GM19023 (cell line): Measurements from ENCODE around the gene MAP3K14.

ENCODE experiments used
- ATAC-seq: cut with Tn5 transposase; IDR thresholded peaks from one replicate; pipeline ENCODE4 v1.9.1; 2021; ENCODE audit warnings: mild to moderate bottlenecking, moderate library complexity; ENCODE audit not compliant: unreplicated experiment

MAP3K14 gene

DNA sequence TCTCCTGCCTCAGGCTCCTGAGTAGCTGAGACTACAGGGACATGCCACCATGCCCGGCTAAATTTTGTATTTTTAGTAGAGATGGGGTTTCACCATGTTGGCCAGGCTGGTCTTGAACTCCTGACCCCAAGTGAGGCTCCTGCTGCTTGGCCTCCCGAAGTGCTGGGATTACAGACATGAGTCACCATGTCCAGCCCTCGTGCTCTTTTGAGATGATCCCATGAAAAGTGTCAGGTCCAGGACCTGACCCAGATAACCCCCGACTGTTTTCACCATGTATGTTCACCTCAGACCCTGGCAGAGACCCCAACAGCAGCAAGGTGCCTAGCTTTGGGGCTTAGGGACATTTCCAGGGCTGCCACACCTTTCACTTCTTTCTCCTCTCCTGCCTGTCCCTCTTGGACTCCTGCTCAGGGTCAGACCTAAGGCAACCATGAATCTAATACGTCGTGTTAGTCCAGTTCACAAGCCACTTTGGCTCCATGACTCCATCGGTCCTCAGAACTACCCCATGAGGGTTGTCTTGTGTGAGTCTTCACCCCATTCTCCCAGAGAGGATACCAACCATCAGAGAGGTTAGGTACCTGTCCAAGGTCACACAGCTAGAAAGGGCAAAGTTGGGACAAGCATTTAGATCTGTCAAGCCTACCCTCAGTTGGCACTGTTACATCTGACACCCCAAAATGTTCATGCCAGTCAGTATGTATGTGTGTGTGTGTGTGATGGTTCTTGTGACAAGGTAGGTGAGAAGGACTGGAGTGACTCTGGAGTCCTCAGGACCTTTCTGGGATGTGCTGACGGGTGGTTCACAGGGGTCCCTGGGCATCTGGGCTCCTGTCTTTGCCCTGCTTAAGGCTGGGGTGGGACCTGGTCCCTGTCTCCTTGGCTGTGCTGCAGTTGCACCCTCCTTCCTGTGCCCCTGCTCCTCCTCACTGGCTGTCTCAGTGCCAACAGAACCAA, 23.1 kb upstream of the MAP3K14 start:
- ATAC-seq = no peak

DNA sequence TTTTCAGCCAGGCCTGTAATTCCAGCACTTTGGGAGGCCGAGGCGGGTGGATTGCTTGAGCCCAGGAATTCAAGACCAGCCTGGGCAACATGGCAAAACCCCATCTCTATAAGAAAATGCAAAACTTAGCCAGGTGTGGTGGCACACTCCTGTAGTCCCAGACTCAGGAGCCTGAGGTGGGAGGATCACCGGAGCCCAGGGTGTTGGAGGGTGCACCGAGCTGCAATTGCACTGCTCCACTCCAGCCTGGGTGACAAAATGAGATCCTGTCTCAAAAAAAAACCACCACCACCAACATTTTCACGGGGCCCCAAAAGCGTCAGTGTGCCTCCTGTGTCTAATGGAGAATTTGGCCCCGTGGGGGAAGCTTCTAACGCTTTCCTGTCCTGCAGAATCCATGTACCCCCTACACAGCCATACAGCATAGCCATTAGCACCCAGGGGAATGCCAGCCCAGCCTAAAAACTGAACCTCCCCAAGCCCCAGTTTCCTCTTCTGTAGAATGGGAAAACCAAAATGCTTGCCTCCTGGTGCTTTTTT, 22.2 kb upstream of the MAP3K14 start:
- ATAC-seq = no peak

GRCh38 chr17:45338023-45338781, 21.4 kb upstream of the MAP3K14 start:
- ATAC-seq = no peak

GRCh38 chr17:45336390-45337182, 19.8 kb upstream of the MAP3K14 start:
- ATAC-seq = no peak

DNA sequence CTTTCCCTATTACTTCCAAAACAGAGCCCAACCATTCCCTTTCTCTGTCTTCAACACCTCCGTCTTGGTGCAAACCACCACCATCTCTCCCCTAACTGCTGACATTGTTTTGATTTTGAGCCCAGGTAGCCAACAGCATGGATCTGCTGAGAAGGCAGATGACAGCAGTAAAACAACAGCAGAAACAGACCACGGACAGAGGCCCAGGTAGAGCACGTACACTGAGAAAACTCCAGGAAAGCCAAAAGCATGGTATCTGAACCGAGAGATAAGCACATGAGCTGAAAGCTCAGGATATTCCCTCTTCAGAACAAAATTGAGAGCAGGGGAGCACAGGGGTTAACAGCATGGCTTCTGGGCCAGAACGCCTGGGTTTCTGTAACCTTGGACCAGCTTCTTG, 18.9 kb upstream of the MAP3K14 start:
- ATAC-seq = no peak

DNA sequence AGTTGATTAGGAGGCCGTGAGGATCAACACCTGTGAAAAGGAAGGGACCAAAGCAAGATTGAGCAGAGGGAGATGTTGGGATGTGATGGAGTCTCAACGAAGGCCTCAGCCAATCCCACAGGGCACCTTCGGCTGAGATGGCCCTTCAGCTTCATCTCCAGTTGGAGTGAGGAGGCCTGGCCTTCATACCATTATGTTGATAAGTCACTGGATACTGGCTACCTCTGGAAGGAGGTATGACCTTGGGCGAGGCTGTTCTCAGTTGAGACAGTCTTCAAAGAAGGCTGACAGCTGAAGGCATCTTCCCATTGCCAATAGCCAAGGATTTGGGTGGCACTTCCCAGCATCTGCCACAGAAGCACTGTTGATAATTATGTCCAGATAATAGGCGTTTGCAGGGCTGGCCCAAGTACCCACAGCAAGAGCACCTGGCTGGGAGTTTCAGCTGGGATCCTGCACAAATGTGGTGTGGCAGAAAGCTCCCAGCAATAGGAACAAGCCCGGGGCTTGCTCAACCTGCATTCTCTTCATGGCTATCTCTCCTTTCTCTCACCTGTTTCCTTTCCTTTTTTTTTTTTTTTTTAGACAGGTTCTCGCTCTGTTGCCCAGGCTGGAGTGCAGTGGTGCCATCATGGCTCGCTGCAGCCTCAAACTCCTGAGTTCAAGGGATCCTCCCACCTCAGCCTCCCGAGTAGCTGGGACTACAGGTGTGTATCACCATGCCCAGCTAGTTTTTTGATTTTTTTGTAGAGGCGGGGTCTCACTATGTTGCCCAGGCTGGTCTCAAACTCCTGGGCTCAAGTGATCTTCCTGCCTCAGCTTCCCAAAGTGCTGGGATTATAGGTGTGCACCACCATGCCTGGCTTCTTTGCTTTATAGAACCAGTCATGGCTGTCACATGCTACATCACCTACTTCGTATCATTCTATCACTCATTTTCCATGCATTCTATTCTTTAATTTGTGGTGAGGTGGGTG, 18.2 kb upstream of the MAP3K14 start:
- ATAC-seq = no peak

DNA sequence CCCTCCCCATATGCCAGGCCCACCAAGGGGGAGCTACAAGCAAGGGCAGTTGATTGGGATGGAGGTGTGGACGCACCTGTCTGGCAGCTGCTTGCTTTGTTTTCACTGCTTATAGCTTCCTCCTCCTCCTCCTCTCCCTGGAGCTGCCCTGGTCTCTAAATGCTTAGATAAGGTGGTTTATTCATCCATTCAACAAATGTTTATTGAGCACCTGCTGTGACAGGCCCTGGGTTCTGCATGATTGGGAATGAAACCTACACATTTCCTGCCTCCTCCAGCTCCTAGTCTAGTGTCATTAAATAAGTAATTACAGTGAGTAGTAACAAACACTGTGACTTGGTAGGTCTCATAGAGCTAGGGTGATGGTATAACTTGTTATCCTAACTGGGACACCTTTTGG, 17.4 kb upstream of the MAP3K14 start:
- no peak for ATAC-seq

GRCh38 chr17:45333702-45334092, 16.9 kb upstream of the MAP3K14 start:
- no peak for ATAC-seq

DNA sequence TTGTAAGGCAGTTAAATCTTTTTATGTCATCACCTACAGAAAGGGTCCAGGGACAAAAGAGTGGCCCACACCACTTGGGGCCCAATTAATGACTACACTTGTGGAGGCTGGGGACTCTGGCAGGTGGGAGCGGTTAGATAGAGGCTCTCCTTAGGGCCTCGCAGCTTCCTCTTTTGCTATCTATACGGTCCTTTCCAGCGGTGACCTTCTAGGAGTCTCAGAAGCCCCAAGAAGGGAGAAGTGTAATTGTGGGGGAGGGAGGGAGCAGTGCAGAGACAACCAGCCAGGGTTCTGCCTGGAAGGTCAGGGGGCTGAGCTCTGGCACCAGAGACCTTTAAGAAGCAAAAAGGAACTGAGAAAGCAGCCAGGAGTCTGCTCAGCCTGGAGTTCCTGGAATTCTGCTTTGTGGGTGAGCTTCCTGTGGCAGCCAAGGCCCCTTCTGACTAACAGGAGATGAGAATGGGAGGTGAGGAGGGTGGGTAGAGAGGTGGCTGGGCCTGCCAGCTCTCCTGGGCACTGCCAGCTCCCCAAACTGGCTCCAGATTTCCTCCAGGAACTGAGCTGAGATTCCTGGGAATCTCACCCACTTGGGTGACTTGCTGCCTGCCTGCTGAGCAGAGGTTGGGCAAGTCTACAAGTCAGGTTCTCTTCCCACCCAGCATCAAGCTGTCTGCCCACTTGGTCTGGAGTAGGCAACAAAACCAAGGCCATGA, 16.3 kb upstream of the MAP3K14 start:
- no peak for ATAC-seq

- no peak for ATAC-seq
Measured at GRCh38 chr17:45332505-45332904, 15.7 kb upstream of the MAP3K14 start.

GRCh38 chr17:45326626-45327025, 9.8 kb upstream of the MAP3K14 start:
- ATAC-seq = no peak

- no peak for ATAC-seq
Measured at GRCh38 chr17:45325810-45326209, 9.0 kb upstream of the MAP3K14 start.

GRCh38 chr17:45324336-45324735, 7.5 kb upstream of the MAP3K14 start:
- no peak for ATAC-seq

- ATAC-seq = no peak
Measured at GRCh38 chr17:45322168-45322567, 5.3 kb upstream of the MAP3K14 start.

GRCh38 chr17:45320931-45321461, 4.2 kb upstream of the MAP3K14 start:
- no peak for ATAC-seq

DNA sequence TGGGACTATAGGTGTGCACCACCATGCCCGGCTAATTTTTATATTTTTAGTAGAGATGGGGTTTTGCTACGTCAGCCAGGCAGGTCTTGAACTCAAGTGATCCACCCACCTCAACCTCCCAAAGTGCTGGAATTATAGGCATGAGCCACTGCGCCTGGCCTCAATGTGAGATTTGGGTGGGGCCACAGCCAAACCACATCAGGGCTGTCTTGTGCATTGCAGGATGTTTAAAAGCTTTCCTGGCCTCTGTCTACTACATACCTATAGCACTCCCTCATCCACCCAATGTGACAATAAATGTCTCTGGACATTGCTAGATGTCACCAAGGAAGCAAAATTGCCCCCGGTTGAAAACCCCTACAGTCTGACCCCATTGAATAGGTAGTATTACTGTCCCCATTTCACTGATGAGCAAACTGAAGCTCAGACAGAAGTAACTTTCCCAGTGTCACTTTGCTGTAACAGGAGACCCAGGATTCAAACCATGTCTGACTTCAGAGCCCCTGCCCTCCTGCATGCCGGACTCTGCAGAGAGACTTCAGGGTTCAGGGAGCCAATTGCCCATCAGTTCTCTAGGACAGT, 3.6 kb upstream of the MAP3K14 start:
- ATAC-seq = no peak

DNA sequence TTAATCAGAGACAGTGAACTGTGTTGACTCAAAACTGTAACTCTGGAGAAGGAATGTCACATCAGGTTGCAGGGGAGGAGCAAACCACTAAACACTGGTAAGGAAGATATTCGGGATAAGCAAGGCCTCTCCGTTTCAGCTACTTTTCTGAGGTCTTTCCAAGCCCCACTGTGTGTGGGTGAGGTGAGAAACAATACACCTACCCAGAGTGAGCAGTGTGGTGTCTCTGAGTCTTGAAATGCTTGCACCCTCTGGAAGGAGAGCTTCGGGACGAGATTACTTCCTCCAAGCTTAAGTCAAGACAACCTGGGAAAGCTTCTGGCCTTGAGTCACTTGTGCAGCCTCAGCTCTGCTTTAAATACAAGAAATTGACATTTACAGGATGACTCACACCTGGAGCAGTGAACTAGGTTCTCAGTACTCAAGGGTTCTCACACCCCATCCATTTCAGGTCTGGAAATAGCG, 2.5 kb upstream of the MAP3K14 start:
- no peak for ATAC-seq

GRCh38 chr17:45318561-45319230, 1.9 kb upstream of the MAP3K14 start:
- ATAC-seq = no peak
